ENCODE data around the gene DDX23. TPM values are rescaled to one million over a fixed set of nuclear protein-coding genes. Genes with fewer than 3 reads are reported as not detected.

Gene DDX23
- total RNA-seq, 5 donors from 2014 or later (not counting 1 experiment from before 2014, with no cell fraction given): 86.8 to 158 (median 144) TPM

DNA sequence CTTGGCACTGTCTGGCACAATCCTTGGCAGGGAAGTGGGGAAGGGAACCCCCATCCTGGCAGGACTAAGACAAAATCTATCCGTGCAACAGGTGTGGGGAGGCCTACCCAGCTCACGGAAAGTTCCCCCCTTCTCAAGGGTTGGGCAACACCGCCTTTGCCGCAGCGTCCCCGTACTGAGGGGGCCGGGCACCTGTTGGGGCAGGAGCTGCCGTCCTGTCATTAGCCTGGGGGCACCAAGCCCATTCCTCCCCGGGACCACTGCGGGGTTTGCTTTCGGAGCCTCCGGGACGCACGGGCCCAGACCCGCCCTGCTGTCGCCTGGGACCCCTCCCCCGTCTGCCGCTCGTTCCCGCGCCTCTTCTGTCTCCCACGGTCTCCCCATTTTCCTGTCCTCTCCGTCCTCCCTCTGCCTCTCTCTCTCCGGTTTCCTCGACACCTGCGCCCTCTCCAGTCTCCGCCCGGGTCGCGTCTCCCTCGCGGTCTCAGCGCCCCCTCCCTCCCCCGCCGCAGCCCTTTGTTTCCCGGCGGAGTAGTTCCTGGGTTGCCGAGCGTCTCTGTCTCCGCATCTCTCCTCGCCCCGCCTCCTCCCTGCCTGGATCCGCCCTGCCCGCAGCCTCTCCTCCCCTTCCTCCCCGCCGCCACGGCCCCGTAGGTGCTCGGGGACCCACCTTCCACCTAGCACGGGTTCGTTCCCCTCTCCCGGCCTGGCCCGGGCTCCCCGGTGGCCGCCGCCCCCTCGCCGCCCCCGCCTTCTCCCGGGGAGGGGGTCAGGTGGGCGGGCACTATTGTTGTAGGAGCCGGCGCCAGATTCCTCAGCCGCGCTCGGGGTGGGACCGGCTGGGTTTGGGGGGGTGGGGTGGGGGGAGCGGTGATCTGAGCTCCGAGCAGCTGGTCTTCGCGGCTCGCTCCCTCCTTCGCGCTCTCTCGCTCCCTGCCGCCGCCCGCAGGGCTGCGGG, 33.8 kb downstream of the DDX23 start, which contains the start of gene CACNB3:
TSS of gene CACNB3 (plus strand) at position 624 of the 958 bp plus-strand sequence. CDS start 434 bp downstream, outside the sequence.
- Histone ChIP-seq H3K9me3 (no peaks in the 10 kb centered on the region), H3K4me1 (ENCODE audit: control insufficient read depth in 1 of 2, extremely low read depth in 1 of 2, insufficient read depth in 2 of 2, low read length in 2 of 2) (peaks cover 8 to 49% of the 10 kb centered on the region in 2 experiments), H3K36me3 (ENCODE audit: control insufficient read depth in 2 of 2, extremely low read depth in 1 of 2, insufficient read depth in 1 of 2, low read length in 1 of 2) (no peaks in the 10 kb centered on the region), H3K27ac (ENCODE audit: low read length) (no peak within 1 kb of the TSS), H3K27me3 (replicated peaks in 1 of 2; ENCODE audit: control insufficient read depth in 2 of 2, extremely low read depth in 1 of 2, insufficient read depth in 2 of 2, low read length in 1 of 2) (peaks cover 0 to 17% of the 10 kb centered on the region in 2 experiments), H3K4me3 (ENCODE audit: control insufficient read depth in 1 of 2, extremely low read depth in 1 of 2, low read length in 1 of 2) (peak within 1 kb of the TSS; percentile 58 to 59)
- DNase-seq: peak; percentile 57 to 83 (median 74)
- Mint-ChIP-seq H3K36me3 (no peaks in the 10 kb centered on the region), H3K4me1 (peaks cover 31 to 41% (median 37%) of the 10 kb centered on the region in 3 donors), H3K9me3 (no peaks in the 10 kb centered on the region), H3K27ac (peak within 1 kb of the TSS; percentile 23 to 58), H3K4me3 (peak within 1 kb of the TSS; percentile 86 to 91 (median 89)), H3K27me3 (peaks cover 0 to 4% of the 10 kb centered on the region in 2 donors)
- POLR2A ChIA-PET: interaction anchor here (0.6 kb wide), 2 partner anchors 380 to 579 kb away, joined by 3 read pairs; no protein-coding TSS in a partner anchor
- ATAC-seq (replicated peaks in 1 of 4): peak; percentile 71 to 82 (median 76)
- under 1% methylated on average over 61 of the region's 79 CpGs for WGBS (ENCODE audit: insufficient coverage)
- CTCF ChIA-PET: no interaction called here

DNA sequence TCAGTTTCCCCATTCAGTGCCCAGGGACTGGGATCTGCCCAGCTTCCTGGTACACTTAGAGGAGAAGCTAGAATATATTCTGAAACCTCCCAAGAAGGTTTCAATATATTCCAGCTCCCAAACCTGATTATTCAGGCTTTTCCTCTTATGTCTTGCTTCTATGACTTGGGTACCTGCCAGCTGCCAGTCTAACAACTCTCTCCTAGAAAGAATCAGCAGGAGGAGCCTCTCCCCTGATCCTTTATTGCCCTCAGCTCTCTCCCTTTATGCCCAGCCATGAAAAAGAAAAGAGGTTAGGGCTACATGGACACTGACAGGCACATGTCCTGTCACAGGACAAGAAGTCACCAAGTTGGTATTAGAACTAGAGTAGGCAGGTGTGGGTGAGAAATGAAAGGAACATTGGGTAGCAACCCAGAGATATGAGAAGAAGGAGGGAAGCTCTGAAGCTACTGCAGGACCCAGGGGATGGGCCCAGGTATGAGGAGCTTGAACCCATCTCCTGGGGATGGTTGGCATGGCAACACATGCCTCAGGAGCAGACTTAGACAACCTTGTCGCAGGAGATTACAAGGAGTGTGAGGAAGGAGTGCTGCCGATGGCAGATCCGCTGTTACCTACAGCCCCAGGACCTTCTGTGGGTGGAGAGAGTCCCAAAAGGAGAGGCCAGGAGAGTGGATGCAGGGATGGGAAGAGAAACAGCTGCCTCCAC, 35.7 kb downstream of the DDX23 start:
- CTCF ChIA-PET: interaction anchor here in 1 of 2 donors (0.9 kb wide), 1 partner anchor 253 kb away, joined by 3 read pairs; the partner anchor contains the start of gene RHEBL1
- Mint-ChIP-seq H3K36me3 (no peaks in the 10 kb centered on the region), H3K4me3 (peak overlapping the region; percentile 84 to 91 (median 89)), H3K4me1 (peaks cover 31 to 41% (median 37%) of the 10 kb centered on the region in 3 donors), H3K9me3 (no peaks in the 10 kb centered on the region), H3K27ac (peak overlapping the region; percentile 17 to 44), H3K27me3 (peaks cover 0 to 4% of the 10 kb centered on the region in 2 donors)
- peaks cover 8 to 49% of the 10 kb centered on the region in 2 experiments for H3K4me1 ChIP-seq (ENCODE audit: control insufficient read depth in 1 of 2, extremely low read depth in 1 of 2, insufficient read depth in 2 of 2, low read length in 2 of 2)
- H3K36me3 ChIP-seq (ENCODE audit: control insufficient read depth in 2 of 2, extremely low read depth in 1 of 2, insufficient read depth in 1 of 2, low read length in 1 of 2): no peaks in the 10 kb centered on the region
- DNase-seq: no peak
- ATAC-seq (replicated peaks in 1 of 4): no peak
- no peaks in the 10 kb centered on the region for H3K9me3 ChIP-seq
- POLR2A ChIA-PET: interaction anchor here (0.6 kb wide), 2 partner anchors 103 to 317 kb away, joined by 3 read pairs; no protein-coding TSS in a partner anchor
- H3K4me3 ChIP-seq (ENCODE audit: control insufficient read depth in 1 of 2, extremely low read depth in 1 of 2, low read length in 1 of 2): peak overlapping the region in 1 of 2 donors; percentile 40
- no CpG with 5 or more reads among the region's 3 CpGs for WGBS (ENCODE audit: insufficient coverage)
- peaks cover 0 to 17% of the 10 kb centered on the region in 2 experiments for H3K27me3 ChIP-seq (replicated peaks in 1 of 2; ENCODE audit: control insufficient read depth in 2 of 2, extremely low read depth in 1 of 2, insufficient read depth in 2 of 2, low read length in 1 of 2)
- no peak overlapping the region for H3K27ac ChIP-seq (ENCODE audit: low read length)

DNA sequence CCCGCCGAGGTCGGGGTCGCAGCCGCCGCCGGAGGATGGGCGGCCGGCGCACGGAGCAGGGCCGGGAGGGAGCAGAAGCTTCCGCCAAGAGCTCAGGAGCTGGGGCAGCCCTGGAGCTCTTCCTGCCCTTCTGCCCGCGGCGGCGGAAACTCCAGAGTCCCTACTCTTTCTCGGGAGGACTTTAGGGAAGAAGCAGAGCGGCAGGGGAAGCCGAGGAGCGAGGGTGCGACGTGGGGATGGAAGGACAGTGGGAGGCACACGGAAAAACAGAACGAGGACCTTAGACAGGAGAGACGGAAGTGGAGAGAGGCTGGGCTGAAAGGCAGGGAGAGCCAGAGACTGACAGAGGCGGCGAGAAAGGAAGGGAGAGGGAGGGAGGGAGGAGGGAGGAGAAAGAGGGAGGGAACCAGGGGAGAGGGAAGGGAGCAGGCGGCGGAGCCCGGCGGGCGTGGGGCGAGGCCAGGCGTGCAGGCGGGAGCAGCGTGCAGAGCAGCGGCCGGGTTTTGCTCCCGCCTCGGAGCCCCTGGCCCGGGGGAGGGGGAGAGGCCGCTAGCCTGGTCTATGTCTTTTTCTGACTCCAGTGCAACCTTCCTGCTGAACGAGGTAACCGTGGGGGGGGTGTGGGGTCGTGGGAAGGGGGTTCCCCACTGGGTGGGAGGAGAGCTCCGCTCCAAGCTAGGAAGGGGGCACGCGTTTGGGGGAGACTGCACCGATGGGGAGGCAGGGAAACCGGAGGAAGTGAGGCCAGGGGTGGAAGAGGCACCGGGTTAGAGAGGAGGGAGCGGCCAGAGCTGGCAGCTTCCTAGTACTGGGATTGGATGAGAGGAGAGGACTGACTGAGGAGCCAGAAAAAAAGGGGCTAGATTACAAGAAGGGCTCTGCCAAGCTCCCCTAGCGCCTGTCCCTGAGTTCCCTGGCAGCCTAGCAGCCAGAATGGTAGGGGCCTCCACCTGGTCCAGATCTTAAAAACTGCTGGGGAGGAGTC, 36.5 kb downstream of the DDX23 start:
- peak overlapping the region; percentile 41 to 63 for H3K27ac Mint-ChIP-seq
- no peaks in the 10 kb centered on the region for H3K9me3 Mint-ChIP-seq
- DNase-seq (peak in 7 of 35 experiments; percentile 6 to 51 (median 13)), ATAC-seq (replicated peaks in 1 of 4) (peak; percentile 35 to 50 (median 45))
- ChIA-PET CTCF (interaction anchor here (0.6 to 1.2 kb wide), 7 partner anchors 20 to 1702 kb away, joined by 3 to 7 read pairs (median 5); no protein-coding TSS in a partner anchor), POLR2A (interaction anchor here in 1 of 2 donors (0.7 kb wide), 1 partner anchor 62 kb away, joined by 3 read pairs; no protein-coding TSS in a partner anchor)
- H3K36me3 ChIP-seq (ENCODE audit: control insufficient read depth in 2 of 2, extremely low read depth in 1 of 2, insufficient read depth in 1 of 2, low read length in 1 of 2): no peaks in the 10 kb centered on the region
- H3K36me3 Mint-ChIP-seq: no peaks in the 10 kb centered on the region
- peak overlapping the region; percentile 84 to 91 (median 89) for H3K4me3 Mint-ChIP-seq
- 3% methylated on average over 51 of the region's 54 CpGs for WGBS (ENCODE audit: insufficient coverage)
- peaks cover 31 to 41% (median 37%) of the 10 kb centered on the region in 3 donors for H3K4me1 Mint-ChIP-seq
- H3K27me3 ChIP-seq (replicated peaks in 1 of 2; ENCODE audit: control insufficient read depth in 2 of 2, extremely low read depth in 1 of 2, insufficient read depth in 2 of 2, low read length in 1 of 2): peaks cover 0 to 17% of the 10 kb centered on the region in 2 experiments
- H3K27ac ChIP-seq (ENCODE audit: low read length): no peak overlapping the region
- H3K9me3 ChIP-seq: no peaks in the 10 kb centered on the region
- H3K4me1 ChIP-seq (ENCODE audit: control insufficient read depth in 1 of 2, extremely low read depth in 1 of 2, insufficient read depth in 2 of 2, low read length in 2 of 2): peaks cover 8 to 49% of the 10 kb centered on the region in 2 experiments
- peak overlapping the region; percentile 65 to 77 for H3K4me3 ChIP-seq (ENCODE audit: control insufficient read depth in 1 of 2, extremely low read depth in 1 of 2, low read length in 1 of 2)
- peaks cover 0 to 4% of the 10 kb centered on the region in 2 donors for H3K27me3 Mint-ChIP-seq

DNA sequence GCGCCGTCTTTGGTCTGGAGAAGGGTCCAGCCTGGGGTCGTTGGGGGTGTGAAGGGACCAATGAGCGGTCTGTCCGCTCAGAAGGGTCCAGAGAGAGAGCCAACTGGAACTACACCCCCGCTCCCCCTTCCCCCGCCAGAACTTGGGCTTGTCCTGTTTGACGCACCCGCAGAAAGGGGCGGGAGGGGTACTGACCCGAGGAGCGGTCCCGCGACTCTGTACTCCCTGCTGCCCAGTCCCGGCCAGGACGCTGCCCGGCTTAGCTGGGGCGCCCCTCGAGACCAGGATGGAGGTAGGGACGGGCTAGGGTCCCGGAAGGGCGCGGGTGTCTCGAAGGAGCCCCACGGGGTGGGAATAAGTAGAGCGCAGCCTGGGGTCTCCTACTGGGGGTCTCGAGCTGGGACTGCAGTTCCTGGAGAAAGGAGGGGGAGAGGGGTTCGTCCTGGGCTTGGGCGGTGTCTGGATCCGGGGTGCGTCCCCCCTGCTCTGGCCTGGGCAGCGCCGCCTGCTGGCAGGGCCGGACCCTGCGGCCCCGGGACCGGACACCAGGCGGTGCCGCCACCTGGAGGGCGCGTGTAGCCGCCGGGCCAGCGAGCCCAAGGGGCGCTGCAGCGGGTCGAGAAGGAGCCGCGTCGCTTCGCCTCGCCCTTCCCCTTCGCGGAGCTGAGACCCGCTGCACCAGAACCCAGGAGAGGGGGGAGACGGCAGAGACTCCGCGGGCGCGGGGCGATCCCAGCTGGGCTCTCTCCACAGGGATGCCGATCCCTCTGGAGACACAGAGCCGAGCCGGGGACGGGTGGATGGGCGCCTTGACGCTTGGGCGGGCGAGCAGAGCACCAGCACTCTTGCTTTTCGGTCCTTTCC, 37.5 kb downstream of the DDX23 start:
- peak overlapping the region in 1 of 2 donors; percentile 78 for H3K27ac Mint-ChIP-seq
- POLR2A ChIA-PET: interaction anchor here in 1 of 2 donors (0.7 kb wide), 1 partner anchor 61 kb away, joined by 3 read pairs; no protein-coding TSS in a partner anchor
- H3K27ac ChIP-seq (ENCODE audit: low read length): peak overlapping the region; percentile 1
- CTCF ChIA-PET: interaction anchor here (0.6 to 1.2 kb wide), 5 partner anchors 19 to 1703 kb away, joined by 3 to 7 read pairs (median 5); no protein-coding TSS in a partner anchor
- H3K4me3 ChIP-seq (ENCODE audit: control insufficient read depth in 1 of 2, extremely low read depth in 1 of 2, low read length in 1 of 2): peak overlapping the region; percentile 65 to 77
- H3K4me3 Mint-ChIP-seq: peak overlapping the region; percentile 84 to 91 (median 89)
- no peaks in the 10 kb centered on the region for H3K36me3 ChIP-seq (ENCODE audit: control insufficient read depth in 2 of 2, extremely low read depth in 1 of 2, insufficient read depth in 1 of 2, low read length in 1 of 2)
- H3K36me3 Mint-ChIP-seq: no peaks in the 10 kb centered on the region
- peaks cover 0 to 17% of the 10 kb centered on the region in 2 experiments for H3K27me3 ChIP-seq (replicated peaks in 1 of 2; ENCODE audit: control insufficient read depth in 2 of 2, extremely low read depth in 1 of 2, insufficient read depth in 2 of 2, low read length in 1 of 2)
- DNase-seq (peak in 34 of 35 experiments; percentile 12 to 84 (median 48)), ATAC-seq (replicated peaks in 1 of 4) (peak; percentile 64 to 74 (median 70))
- WGBS (ENCODE audit: insufficient coverage): under 1% methylated on average over 62 of the region's 70 CpGs
- H3K9me3 Mint-ChIP-seq: no peaks in the 10 kb centered on the region
- peaks cover 0 to 4% of the 10 kb centered on the region in 2 donors for H3K27me3 Mint-ChIP-seq
- peaks cover 8 to 49% of the 10 kb centered on the region in 2 experiments for H3K4me1 ChIP-seq (ENCODE audit: control insufficient read depth in 1 of 2, extremely low read depth in 1 of 2, insufficient read depth in 2 of 2, low read length in 2 of 2)
- no peaks in the 10 kb centered on the region for H3K9me3 ChIP-seq
- H3K4me1 Mint-ChIP-seq: peaks cover 31 to 41% (median 37%) of the 10 kb centered on the region in 3 donors

Measured in T-cell (primary cell).